Keratinocyte (primary cell): ENCODE data around the gene CYTH1.

Experiments used
- CTCF ChIP-seq, 3 experiments: IDR thresholded peaks in 1 of 3; conservative IDR thresholded peaks in 1 of 3; optimal IDR thresholded peaks in 1 of 3; 2 replicates in 2 of 3; 3 replicates in 1 of 3; pipeline versions ENCODE3 to v1.5.1; 2011; ENCODE audit warnings: low read length in 3 of 3, mild to moderate bottlenecking in 3 of 3, moderate library complexity in 2 of 3, control low read depth in 1 of 3, inconsistent platforms in 1 of 3; ENCODE audit not compliant: insufficient read depth in 2 of 3; ENCODE audit errors: extremely low read depth in 1 of 3
- EZH2 ChIP-seq: IDR thresholded peaks from one replicate; pipeline ENCODE4 v1.6.1; 2012; ENCODE audit warnings: inconsistent platforms, mild to moderate bottlenecking, low read length, moderate library complexity

DNA sequence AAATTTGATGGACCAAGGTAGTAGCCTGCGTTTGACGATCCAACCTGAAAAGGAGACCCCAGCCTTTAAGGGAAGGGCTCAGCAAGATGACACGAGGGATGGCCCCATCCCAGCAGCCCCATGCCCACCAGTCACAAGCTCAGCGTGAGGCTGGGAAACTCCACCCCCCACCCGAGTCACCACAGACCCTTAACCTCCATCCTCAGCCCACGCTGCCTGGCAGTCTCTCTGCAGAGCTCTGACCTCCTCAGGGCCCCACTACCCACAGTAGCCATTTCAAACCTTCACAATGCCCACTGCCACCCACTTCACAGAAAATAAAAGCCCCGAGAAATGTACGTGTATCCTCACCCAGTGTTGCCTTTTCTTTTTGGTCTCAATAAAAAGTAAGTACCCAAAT, 39.9 kb upstream of the CYTH1 start:
- TF ChIP-seq CTCF (optimal IDR thresholded peaks at IDR 0.05 in 1 of 3, IDR thresholded peaks at IDR 0.05 in 1 of 3, conservative IDR thresholded peaks at IDR 0.05 in 1 of 3; ENCODE audit: extremely low read depth in 1 of 3, insufficient read depth in 2 of 3, low read length in 3 of 3) (no peak), EZH2 (no peak)
